ENCODE results near the gene ACAP3.

The ACAP3 gene

GRCh38 chr1:1242461-1243265 lies 65.1 kb downstream of the ACAP3 start:
- no peak for DNase-seq
